Fibroblast of villous mesenchyme (primary cell): ENCODE measurements around the gene OR14J1. TPM values are rescaled to one million over a fixed set of nuclear protein-coding genes. Genes with fewer than 3 reads are reported as not detected.

Source experiments
- DNase-seq: peaks from one replicate; pipeline ENCODE4 v3.0.0-alpha.2; 2010; ENCODE audit warnings: low read depth
- H3K4me3 ChIP-seq: 2 replicates; pipeline ENCODE4 v1.5.1; 2011; ENCODE audit warnings: low read depth, mild to moderate bottlenecking, low read length
- CTCF ChIP-seq: IDR thresholded peaks from 2 replicates; pipeline ENCODE4 v1.5.1; 2012; ENCODE audit warnings: low read depth, mild to moderate bottlenecking, low read length; ENCODE audit not compliant: insufficient read depth
- total RNA-seq: library from RNA; depleted of rRNA; stranded (reverse); fragments of >200 nt; gene quantifications from 2 replicates; pipeline ENCODE4 v1.2.3, GENCODE V29; 2012

Gene OR14J1
- total RNA-seq, 1 donor, result not detected

- no peak overlapping the region for H3K4me3 ChIP-seq
- DNase-seq, result no peak
- TF ChIP-seq CTCF, result no peak
These were observed 53.5 kb downstream of the OR14J1 start for GRCh38 chr6:29354980-29355379.

GRCh38 chr6:29355603-29356002, 54.1 kb downstream of the OR14J1 start:
- TF ChIP-seq CTCF, result no peak
- no peak overlapping the region for H3K4me3 ChIP-seq
- no peak for DNase-seq

Other genes starting within 250 kb of the OR14J1 start
- gene OR2B3, start 214.4 kb upstream of the OR14J1 start, total RNA-seq, result not detected in 2 replicates
- gene OR2J1, start 202.2 kb upstream of the OR14J1 start, total RNA-seq, result not detected in 2 replicates
- under 0.01 TPM in 1 of 2 replicates, not detected in the other for gene OR2J3, start 193.6 kb upstream of the OR14J1 start, total RNA-seq
- gene OR2J2, start 130.8 kb upstream of the OR14J1 start, total RNA-seq, result not detected in 2 replicates
- not detected in 2 replicates for gene OR5V1, start 67.2 kb downstream of the OR14J1 start, total RNA-seq
- gene OR12D3, start 73.6 kb downstream of the OR14J1 start, total RNA-seq, result not detected in 2 replicates
- not detected in 2 replicates for gene OR12D2, start 93.9 kb downstream of the OR14J1 start, total RNA-seq
- gene OR12D1, start 113.2 kb downstream of the OR14J1 start, total RNA-seq, result not detected in 2 replicates
- not detected in 2 replicates for gene OR10C1, start 137.6 kb downstream of the OR14J1 start, total RNA-seq
- not detected in 2 replicates for gene OR11A1, start 155.4 kb downstream of the OR14J1 start, total RNA-seq
- not detected in 2 replicates for gene OR2H1, start 155.5 kb downstream of the OR14J1 start, total RNA-seq
- not detected in 2 replicates for gene MAS1L, start 186.3 kb downstream of the OR14J1 start, total RNA-seq